ENCODE measurements around the gene TPM3. TPM values are rescaled to one million over a fixed set of nuclear protein-coding genes. Genes with fewer than 3 reads are reported as not detected.

Gene TPM3
- total and polyA plus RNA-seq, 2 of the 8 experiments (the other 6 are each of a cell fraction or from before 2014, with no cell fraction given), result 278 to 572 TPM

- TF ChIP-seq HDAC6 (IDR thresholded peaks at IDR 0.05; ENCODE audit: low read depth, low read length) (no peak), CTBP2 (IDR thresholded peaks at IDR 0.05; ENCODE audit: borderline replicate concordance, insufficient read depth, insufficient read length, low read length) (no peak)
Observed at GRCh38 chr1:154190550-154190949, 1.4 kb downstream of the TPM3 start (continued).
